SK-N-SH (cell line): ENCODE measurements around the gene SOCS2. TPM values are rescaled to one million over a fixed set of nuclear protein-coding genes. Genes with fewer than 3 reads are reported as not detected.

ENCODE experiments used
- CTCF ChIA-PET: fragments of 300-600, 350-600 bp; formaldehyde crosslinking; extraction: SDS; loops from one replicate; lab custom pipeline; 2021; lab: Yijun Ruan, JAX
- POLR2A ChIA-PET: fragments of 350-600 bp; sonication (Branson Sonifier 250); formaldehyde crosslinking; extraction: SDS; loops from one replicate; lab custom pipeline; 2020; ENCODE audit warnings: antibody characterized with exemption, inconsistent platforms; lab: Yijun Ruan, JAX
- DNase-seq: peaks from one replicate; pipeline ENCODE4 v3.0.0; 2012
- H2AFZ ChIP-seq: fragments of 200-600 bp; sonication (generic); 2 replicates; pipeline ENCODE4 v1.8.1; 2016; ENCODE audit warnings: antibody characterized with exemption, mild to moderate bottlenecking, low read depth
- H3F3A ChIP-seq: fragments of 200-600 bp; sonication (generic); replicated peaks from 2 replicates; pipeline ENCODE3; 2016; ENCODE audit warnings: antibody characterized with exemption, mild to moderate bottlenecking; ENCODE audit not compliant: insufficient read depth
- H3K27ac ChIP-seq, 2 experiments: fragments of 200-500 bp in 1 of 2; fragments of 200-600 bp in 1 of 2; sonication (Bioruptor generic) in 1 of 2; sonication (generic), shearing (Covaris generic) in 1 of 2; 2 replicates each; pipeline versions ENCODE4 v1.5.1 to v1.6.1; 2014 to 2016; ENCODE audit warnings: low read depth in 2 of 2, inconsistent platforms in 1 of 2, low read length in 1 of 2, mild to moderate bottlenecking in 1 of 2, mixed read lengths in 1 of 2
- H3K27me3 ChIP-seq: fragments of 200-600 bp; sonication (generic), shearing (Covaris generic); 2 replicates; pipeline ENCODE4 v1.6.1; 2016; ENCODE audit warnings: mixed run types; ENCODE audit not compliant: insufficient read depth
- H3K36me3 ChIP-seq, 2 experiments: fragments of 200-500 bp in 1 of 2; fragments of 200-600 bp in 1 of 2; sonication (Bioruptor generic) in 1 of 2; sonication (generic) in 1 of 2; replicated peaks in 1 of 2; 2 replicates each; pipeline versions ENCODE3 to v1.5.1; 2014 to 2016; ENCODE audit warnings: low read length in 1 of 2, mild to moderate bottlenecking in 1 of 2; ENCODE audit not compliant: insufficient read depth in 2 of 2, control insufficient read depth in 1 of 2
- H3K4me1 ChIP-seq, 2 experiments: fragments of 200-500 bp in 1 of 2; fragments of 200-600 bp in 1 of 2; sonication (Bioruptor generic) in 1 of 2; sonication (generic), shearing (Covaris generic) in 1 of 2; 2 replicates each; pipeline versions ENCODE4 v1.5.1 to v1.6.1; 2014 to 2016; ENCODE audit warnings: low read depth in 1 of 2, low read length in 1 of 2, mixed run types in 1 of 2; ENCODE audit not compliant: insufficient read depth in 2 of 2, control insufficient read depth in 1 of 2
- H3K4me2 ChIP-seq: fragments of 200-600 bp; sonication (generic), shearing (Covaris generic); 2 replicates; pipeline ENCODE4 v1.6.1; 2017; ENCODE audit warnings: mixed run types
- H3K4me3 ChIP-seq, 2 experiments: fragments of 200-500 bp in 1 of 2; fragments of 200-600 bp in 1 of 2; sonication (Bioruptor generic) in 1 of 2; sonication (generic), shearing (Covaris generic) in 1 of 2; 2 replicates each; pipeline versions ENCODE4 v1.5.1 to v1.8.1; 2014 to 2016; ENCODE audit warnings: low read depth in 2 of 2, inconsistent platforms in 1 of 2, low read length in 1 of 2, mild to moderate bottlenecking in 1 of 2, mixed read lengths in 1 of 2, moderate library complexity in 1 of 2
- H3K79me2 ChIP-seq: fragments of 200-600 bp; sonication (generic); 2 replicates; pipeline ENCODE4 v1.8.1; 2017; ENCODE audit warnings: mild to moderate bottlenecking; ENCODE audit not compliant: insufficient read depth
- H3K9ac ChIP-seq: fragments of 200-600 bp; sonication (generic); 2 replicates; pipeline ENCODE4 v1.6.1; 2017; ENCODE audit warnings: mixed run types
- H3K9me2 ChIP-seq: fragments of 200-600 bp; sonication (generic); 2 replicates; pipeline ENCODE4 v1.6.1; 2017; ENCODE audit warnings: mixed run types
- H3K9me3 ChIP-seq: fragments of 200-600 bp; sonication (generic); 2 replicates; pipeline ENCODE4 v1.6.1; 2017; ENCODE audit warnings: mixed run types, mild to moderate bottlenecking, moderate library complexity
- H4K20me1 ChIP-seq: fragments of 200-600 bp; sonication (generic); 2 replicates; pipeline ENCODE4 v1.6.1; 2017; ENCODE audit warnings: mild to moderate bottlenecking, mixed run types; ENCODE audit not compliant: insufficient read depth
- ELF1 ChIP-seq: IDR thresholded peaks from 2 replicates; pipeline ENCODE4 v1.4.0; 2012
- EP300 ChIP-seq, 2 experiments: IDR thresholded peaks; 2 replicates each; pipeline versions ENCODE4 v1.4.0 to v1.6.1; 2012; ENCODE audit warnings: borderline replicate concordance in 1 of 2, low read depth in 1 of 2, low read length in 1 of 2
- FOXJ3 ChIP-seq: sonication (generic); formaldehyde crosslinking; IDR thresholded peaks from 2 replicates; pipeline ENCODE4 v1.5.1; 2020; ENCODE audit warnings: mild to moderate bottlenecking, missing genetic modification reagents
- GATA2 ChIP-seq: sonication (generic); formaldehyde crosslinking; IDR thresholded peaks from 2 replicates; pipeline ENCODE4 v1.5.0; 2020; ENCODE audit warnings: mild to moderate bottlenecking, missing genetic modification reagents
- MAX ChIP-seq: IDR thresholded peaks from 2 replicates; pipeline ENCODE4 v1.4.0; 2012; ENCODE audit warnings: low read depth
- NRF1 ChIP-seq: IDR thresholded peaks from 2 replicates; pipeline ENCODE4 v1.6.1; 2012; ENCODE audit warnings: low read depth, mild to moderate bottlenecking, low read length
- PBX3 ChIP-seq: IDR thresholded peaks from 2 replicates; pipeline ENCODE4; 2012
- POLR2AphosphoS5 ChIP-seq: IDR thresholded peaks from 2 replicates; pipeline ENCODE4 v1.6.1; 2012; ENCODE audit warnings: low read depth, low read length
- RAD21 ChIP-seq: IDR thresholded peaks from 2 replicates; pipeline ENCODE4 v1.6.1; 2012; ENCODE audit warnings: mild to moderate bottlenecking, low read length
- REST ChIP-seq: IDR thresholded peaks from 2 replicates; pipeline ENCODE4 v1.6.1; 2012; ENCODE audit warnings: mild to moderate bottlenecking, low read depth, low read length, moderate library complexity
- TEAD4 ChIP-seq: IDR thresholded peaks from 2 replicates; pipeline ENCODE4 v1.4.0; 2012; ENCODE audit warnings: mild to moderate bottlenecking, borderline replicate concordance; ENCODE audit not compliant: insufficient read depth
- USF2 ChIP-seq: fragments of 150-350 bp; IDR thresholded peaks from 2 replicates; pipeline ENCODE4 v1.6.1; 2017; ENCODE audit warnings: antibody characterized with exemption, low read length, low read depth, borderline replicate concordance
- WGBS: methylation state at CpG from one replicate; pipeline ENCODE4 v1.1.6; 2017; ENCODE audit warnings: low lambda C conversion rate; 5-methylcytosine and 5-hydroxymethylcytosine counted together
- polyA plus RNA-seq, 3 experiments: library from polyadenylated mRNA; depleted of rRNA; stranded (reverse); fragments of >200 nt; gene quantifications; 2 replicates each; pipeline ENCODE4 v1.2.3, GENCODE V29; 2012

The SOCS2 gene
- polyA plus RNA-seq, 1 of the 3 experiments (the other 2 are of a cell fraction), result 24.1 TPM

GRCh38 chr12:93530358-93530757, 42.1 kb upstream of the SOCS2 start:
- H3K36me3 ChIP-seq, result no peaks in the 10 kb centered on the region
- H3K9me3 ChIP-seq, result no peaks in the 10 kb centered on the region
- no peaks in the 10 kb centered on the region for H3K9me2 ChIP-seq
- H3K4me3 ChIP-seq, result no peak overlapping the region
- H3K9ac ChIP-seq, result no peak overlapping the region
- 87% methylated on average over 5 of the region's 5 CpGs for WGBS
- TF ChIP-seq ELF1, result no peak
- TF ChIP-seq NRF1, result no peak
- no peak for TF ChIP-seq RAD21
- TF ChIP-seq REST, result no peak
- no peak for TF ChIP-seq FOXJ3 (CRISPR knock-in tag)
- no peak for TF ChIP-seq GATA2 (CRISPR knock-in tag)
- no peak for TF ChIP-seq EP300 (IDR thresholded peaks at IDR 0.05; ENCODE audit: borderline replicate concordance in 1 of 2, low read depth in 1 of 2, low read length in 1 of 2)
- TF ChIP-seq POLR2AphosphoS5, result no peak
- TF ChIP-seq MAX, result no peak
- TF ChIP-seq TEAD4, result no peak
- no peak for TF ChIP-seq PBX3
- ChIA-PET POLR2A (no interaction called here), CTCF (interaction anchor here (0.6 kb wide), 1 partner anchor 15 kb away, joined by 3 read pairs; no protein-coding TSS in a partner anchor)
- no peaks in the 10 kb centered on the region for H3K27me3 ChIP-seq
- no peak overlapping the region for H3K27ac ChIP-seq
- H2AFZ ChIP-seq, result no peak overlapping the region; the same call in 1 of the 2 replicates
- H3K4me1 ChIP-seq, result no peaks in the 10 kb centered on the region; a peak in 1 of 4 replicates
- H3K79me2 ChIP-seq, result no peaks in the 10 kb centered on the region
- H4K20me1 ChIP-seq, result no peaks in the 10 kb centered on the region
- no peak overlapping the region for H3K4me2 ChIP-seq
- no peaks in the 10 kb centered on the region for H3F3A ChIP-seq
- no peak for DNase-seq

- H3K4me2 ChIP-seq, result no peak overlapping the region
- no peak overlapping the region for H2AFZ ChIP-seq
- POLR2A ChIA-PET, result interaction anchor here (0.7 kb wide), 1 partner anchor 16 kb away, joined by 3 read pairs; no protein-coding TSS in a partner anchor
- DNase-seq, result no peak
- peaks cover 5 to 13% of the 10 kb centered on the region in 2 experiments; a peak in 3 of 4 replicates for H3K4me1 ChIP-seq
- no peaks in the 10 kb centered on the region for H3K9me3 ChIP-seq
- no peaks in the 10 kb centered on the region for H3K9me2 ChIP-seq
- H3K4me3 ChIP-seq, result no peak overlapping the region
- H3F3A ChIP-seq, result peaks cover 4% of the 10 kb centered on the region
- WGBS, result 69% methylated on average over 5 of the region's 5 CpGs
- no peak overlapping the region for H3K27ac ChIP-seq
- no peaks in the 10 kb centered on the region for H3K79me2 ChIP-seq
- CTCF ChIA-PET, result interaction anchor here (1.2 to 1.9 kb wide), 2 partner anchors 9 to 568 kb away, joined by 3 to 4 read pairs; no protein-coding TSS in a partner anchor
- TF ChIP-seq NRF1, result no peak
- no peak for TF ChIP-seq REST
- no peak for TF ChIP-seq USF2
- TF ChIP-seq EP300 (IDR thresholded peaks at IDR 0.05; ENCODE audit: borderline replicate concordance in 1 of 2, low read depth in 1 of 2, low read length in 1 of 2), result no peak
- no peak for TF ChIP-seq FOXJ3 (CRISPR knock-in tag)
- TF ChIP-seq POLR2AphosphoS5, result no peak
- no peak overlapping the region for H3K9ac ChIP-seq
- no peaks in the 10 kb centered on the region for H3K27me3 ChIP-seq
- no peaks in the 10 kb centered on the region for H3K36me3 ChIP-seq
- H4K20me1 ChIP-seq, result no peaks in the 10 kb centered on the region
These were observed 39.2 kb upstream of the SOCS2 start for GRCh38 chr12:93533310-93533709.
